Keratinocyte (primary cell): ENCODE measurements around the gene KRTAP4-16. TPM values are rescaled to one million over a fixed set of nuclear protein-coding genes. Genes with fewer than 3 reads are reported as not detected.
"Not testable (repeated sequence)": the region's sequence is repeated elsewhere in the genome, so short reads cannot be mapped to it uniquely, and the experiment has no call there.

Experiments used
- DNase-seq: peaks from one replicate; pipeline ENCODE4 v3.0.0-alpha.2; 2011; ENCODE audit warnings: low read depth, missing footprints, low spot score
- FAIRE-seq: peaks from 2 replicates; lab custom pipeline; 2011; peaks lifted over from hg19 to GRCh38; lab: Jason Lieb, UNC
- H2AFZ ChIP-seq: 2 replicates; pipeline ENCODE4 v1.6.0; 2012; ENCODE audit warnings: low read length, control low read depth, inconsistent platforms; ENCODE audit not compliant: control insufficient read depth
- H3K27ac ChIP-seq: 2 replicates; pipeline ENCODE4 v1.5.1; 2011; ENCODE audit warnings: low read length; ENCODE audit not compliant: control insufficient read depth, insufficient read depth
- H3K27me3 ChIP-seq: 3 replicates; pipeline ENCODE4 v1.6.0; 2011; ENCODE audit warnings: low read length; ENCODE audit not compliant: control insufficient read depth, insufficient read depth; ENCODE audit errors: extremely low read depth
- H3K36me3 ChIP-seq, 2 experiments: 2 replicates in 1 of 2; 3 replicates in 1 of 2; pipeline ENCODE4 v1.5.1; 2011; ENCODE audit warnings: low read length in 2 of 2, mild to moderate bottlenecking in 1 of 2; ENCODE audit not compliant: control insufficient read depth in 2 of 2, insufficient read depth in 2 of 2; ENCODE audit errors: extremely low read depth in 1 of 2
- H3K4me1 ChIP-seq: 3 replicates; pipeline ENCODE4 v1.5.1; 2011; ENCODE audit warnings: low read length; ENCODE audit not compliant: control insufficient read depth, insufficient read depth; ENCODE audit errors: extremely low read depth
- H3K4me2 ChIP-seq: 3 replicates; pipeline ENCODE4 v1.6.0; 2011; ENCODE audit warnings: low read depth, low read length; ENCODE audit not compliant: control insufficient read depth, insufficient read depth; ENCODE audit errors: extremely low read depth
- H3K4me3 ChIP-seq, 3 experiments: fragments of 200-600 bp in 1 of 3; sonication (generic) in 1 of 3; 2 replicates in 2 of 3; 3 replicates in 1 of 3; pipeline ENCODE4 v1.5.1; 2011 to 2016; ENCODE audit warnings: low read length in 3 of 3, mild to moderate bottlenecking in 3 of 3, control low read depth in 2 of 3, inconsistent platforms in 1 of 3, low read depth in 1 of 3, mixed read lengths in 1 of 3, mixed run types in 1 of 3, moderate library complexity in 1 of 3; ENCODE audit not compliant: control insufficient read depth in 2 of 3, insufficient read depth in 2 of 3; ENCODE audit errors: extremely low read depth in 1 of 3
- H3K79me2 ChIP-seq: 2 replicates; pipeline ENCODE4 v1.6.0; 2012; ENCODE audit warnings: low read length; ENCODE audit not compliant: control insufficient read depth, insufficient read depth
- H3K9ac ChIP-seq: 3 replicates; pipeline ENCODE4 v1.6.0; 2011; ENCODE audit warnings: low read length; ENCODE audit not compliant: control insufficient read depth, insufficient read depth; ENCODE audit errors: extremely low read depth
- H3K9me1 ChIP-seq: 3 replicates; pipeline ENCODE4 v1.6.0; 2011; ENCODE audit warnings: low read length; ENCODE audit not compliant: control insufficient read depth, insufficient read depth; ENCODE audit errors: extremely low read depth
- H3K9me3 ChIP-seq: 2 replicates; pipeline ENCODE4 v1.5.1; 2012; ENCODE audit warnings: low read depth, low read length; ENCODE audit not compliant: control insufficient read depth
- H4K20me1 ChIP-seq: 3 replicates; pipeline ENCODE4 v1.6.0; 2011; ENCODE audit warnings: low read length; ENCODE audit not compliant: control insufficient read depth, insufficient read depth; ENCODE audit errors: extremely low read depth
- CTCF ChIP-seq, 3 experiments: IDR thresholded peaks in 1 of 3; conservative IDR thresholded peaks in 1 of 3; optimal IDR thresholded peaks in 1 of 3; 2 replicates in 2 of 3; 3 replicates in 1 of 3; pipeline versions ENCODE3 to v1.5.1; 2011; ENCODE audit warnings: low read length in 3 of 3, mild to moderate bottlenecking in 3 of 3, moderate library complexity in 2 of 3, control low read depth in 1 of 3, inconsistent platforms in 1 of 3; ENCODE audit not compliant: insufficient read depth in 2 of 3; ENCODE audit errors: extremely low read depth in 1 of 3
- EZH2 ChIP-seq: IDR thresholded peaks from one replicate; pipeline ENCODE4 v1.6.1; 2012; ENCODE audit warnings: inconsistent platforms, mild to moderate bottlenecking, low read length, moderate library complexity
- dilution Hi-C: fragments of 300-500 bp; cut with MboI; formaldehyde crosslinking; loops from one replicate; pipeline ENCODE4 v1.7.0; 2020; ENCODE audit warnings: low sequenced_read_pairs; ENCODE audit not compliant: extremely low pct_ligation_motif_present
- polyA plus RNA-seq, 5 experiments: library from polyadenylated mRNA; depleted of rRNA in 3 of 5; stranded (reverse) in 3 of 5; stranded (forward) in 1 of 5; unstranded in 1 of 5; fragments of >200 nt; gene quantifications; 1 replicate in 1 of 5; 2 replicates in 3 of 5; 3 replicates in 1 of 5; pipeline versions ENCODE4 v1.2.1 to v1.2.3, GENCODE V29; 2011 to 2012; ENCODE audit warnings: missing spikeins in 2 of 5, low read depth in 1 of 5, low replicate concordance in 1 of 5

KRTAP4-16 gene
- polyA plus RNA-seq, 1 donor (not counting 4 experiments of a cell fraction or from before 2014, with no cell fraction given): not detected

DNA sequence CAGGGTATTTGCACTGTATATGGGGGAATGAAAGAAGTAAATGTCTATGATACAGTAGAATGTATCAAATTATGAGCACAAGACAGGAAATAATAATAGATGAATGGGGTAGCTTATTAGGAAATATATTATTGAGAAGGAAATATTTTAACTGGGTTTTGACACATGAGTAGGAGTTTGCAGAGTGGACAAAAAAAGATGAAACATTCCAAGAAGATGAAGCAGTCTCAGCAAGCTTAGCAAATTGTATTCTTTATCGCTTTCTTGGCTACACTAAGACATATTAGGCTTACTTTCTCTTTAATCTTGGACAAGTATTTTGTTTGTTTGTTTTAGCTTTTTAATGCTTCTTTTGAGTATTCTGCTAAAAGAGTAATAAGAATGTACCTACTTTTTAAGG is 1.9 kb upstream of the KRTAP4-16 start:
- Histone ChIP-seq H3K79me2 (no peaks in the 10 kb centered on the region), H3K36me3 (no peaks in the 10 kb centered on the region), H3K4me2 (no peak overlapping the region), H3K4me1 (peaks cover 21% of the 10 kb centered on the region), H2AFZ (no peak overlapping the region), H3K4me3 (no peak overlapping the region), H3K9me3 (no peaks in the 10 kb centered on the region), H3K9ac (no peak overlapping the region), H4K20me1 (no peaks in the 10 kb centered on the region), H3K9me1 (no peaks in the 10 kb centered on the region), H3K27me3 (no peaks in the 10 kb centered on the region), H3K27ac (peak overlapping the region; percentile 8)
- DNase-seq (no peak), FAIRE-seq (no peak)
- dilution Hi-C loops: no loop called here
- TF ChIP-seq EZH2: no peak
- no peak for TF ChIP-seq CTCF (optimal IDR thresholded peaks at IDR 0.05 in 1 of 3, IDR thresholded peaks at IDR 0.05 in 1 of 3, conservative IDR thresholded peaks at IDR 0.05 in 1 of 3; ENCODE audit: extremely low read depth in 1 of 3, insufficient read depth in 2 of 3, low read length in 3 of 3)

DNA sequence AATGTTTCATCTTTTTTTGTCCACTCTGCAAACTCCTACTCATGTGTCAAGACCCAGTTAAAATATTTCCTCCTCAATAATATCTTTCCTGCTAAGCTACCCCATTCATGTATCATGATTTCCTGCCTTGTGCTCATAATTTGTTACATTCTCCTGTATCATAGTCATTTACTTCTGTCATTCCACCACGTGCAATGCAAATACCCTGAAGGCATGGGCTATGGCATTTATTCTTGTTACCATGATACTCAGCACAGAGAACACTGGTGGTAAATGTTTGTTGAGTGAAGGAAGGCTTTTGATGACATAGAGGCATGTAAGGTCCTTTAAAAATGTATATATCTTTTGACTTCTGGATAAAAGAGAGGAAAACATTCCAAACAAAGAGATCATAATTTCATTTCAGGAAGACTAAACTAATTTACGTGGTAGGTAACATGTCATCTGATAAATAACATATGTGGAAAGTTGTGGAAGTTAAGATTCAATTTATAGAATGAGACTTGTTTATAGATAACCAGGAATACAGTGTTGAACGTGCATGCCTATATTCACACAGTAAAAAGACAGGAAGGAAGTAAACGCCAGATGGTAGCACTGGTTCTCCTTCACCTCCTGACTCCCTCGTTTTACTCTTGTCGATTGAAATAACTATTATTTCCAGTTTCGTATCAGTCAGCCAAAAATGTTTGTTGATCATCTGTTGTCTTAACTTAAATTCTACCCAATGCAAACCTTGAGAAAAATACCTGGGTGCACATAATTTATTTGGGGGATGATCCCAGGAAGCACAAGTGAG is 2.1 kb downstream of the KRTAP4-16 start:
- H3K9me1 ChIP-seq, H3K4me3 ChIP-seq, H3K9ac ChIP-seq, H3K27me3 ChIP-seq, H4K20me1 ChIP-seq, H3K9me3 ChIP-seq, H3K79me2 ChIP-seq, H2AFZ ChIP-seq, H3K36me3 ChIP-seq, dilution Hi-C loops, H3K4me2 ChIP-seq: not testable (repeated sequence)
- Histone ChIP-seq H3K4me1 (peaks cover 33% of the 10 kb centered on the region), H3K27ac (peak overlapping the region; percentile 40)
- peak; percentile 26 for FAIRE-seq
- peak; percentile 92 for DNase-seq
